HCEC 1CT (cell line): ENCODE measurements around the gene PBX3.

Experiments used
- DNase-seq: peaks from one replicate; pipeline ENCODE4 v3.0.0-alpha.2; 2017

The PBX3 gene

DNA sequence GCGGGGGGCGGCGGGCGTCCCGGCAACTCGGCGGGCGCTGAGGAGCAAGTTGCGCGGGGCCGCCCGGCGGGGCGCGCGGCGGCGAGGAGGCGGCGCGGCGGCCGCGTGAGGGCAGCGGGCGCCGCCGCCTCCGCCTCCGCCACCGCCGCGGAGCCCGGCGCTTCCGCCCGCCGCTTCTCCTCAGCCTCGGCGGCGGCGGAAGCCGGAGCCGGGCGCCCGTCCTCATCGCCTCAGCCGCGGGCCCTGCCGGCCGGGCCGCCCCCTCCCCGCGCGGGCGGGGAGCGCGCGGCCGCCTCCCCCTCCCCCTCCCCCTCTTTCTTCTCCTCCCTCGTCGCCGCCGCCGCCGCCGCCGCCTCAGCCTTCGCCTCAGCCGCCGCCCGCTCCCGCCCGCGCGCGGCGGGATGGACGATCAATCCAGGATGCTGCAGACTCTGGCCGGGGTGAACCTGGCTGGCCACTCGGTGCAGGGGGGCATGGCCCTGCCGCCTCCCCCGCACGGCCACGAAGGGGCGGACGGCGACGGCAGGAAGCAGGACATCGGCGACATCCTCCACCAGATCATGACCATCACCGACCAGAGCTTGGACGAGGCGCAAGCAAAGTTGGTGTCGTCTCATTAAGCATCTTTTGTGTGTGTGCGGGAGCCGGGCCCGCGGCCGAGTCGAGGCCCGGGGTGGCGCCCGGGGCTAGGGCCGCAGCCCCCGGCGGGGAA lies at the start of gene PBX3:
PBX3 (plus strand) TSS at position 321 of the 712 bp plus-strand sequence.
- peak; percentile 46 for DNase-seq

DNA sequence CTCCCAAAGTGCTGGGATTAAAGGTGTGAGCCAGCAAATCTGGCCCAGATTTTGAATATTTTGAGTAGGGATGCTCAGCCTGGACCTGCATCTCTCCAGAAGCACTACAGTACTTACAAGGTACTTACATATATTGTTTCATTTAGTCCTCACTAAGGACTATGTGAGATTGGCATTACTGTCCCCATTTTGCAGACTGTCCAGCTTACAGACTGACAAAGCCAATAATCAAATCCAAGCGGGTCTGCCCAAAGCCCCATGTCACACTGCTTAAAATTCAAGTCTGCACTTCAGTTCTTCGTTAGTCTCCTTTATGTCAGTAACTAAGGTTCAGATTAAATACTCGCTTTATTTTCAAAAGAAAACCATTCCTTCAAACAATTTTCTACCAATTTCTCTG lies 47.3 kb upstream of the PBX3 start:
- no peak for DNase-seq

DNA sequence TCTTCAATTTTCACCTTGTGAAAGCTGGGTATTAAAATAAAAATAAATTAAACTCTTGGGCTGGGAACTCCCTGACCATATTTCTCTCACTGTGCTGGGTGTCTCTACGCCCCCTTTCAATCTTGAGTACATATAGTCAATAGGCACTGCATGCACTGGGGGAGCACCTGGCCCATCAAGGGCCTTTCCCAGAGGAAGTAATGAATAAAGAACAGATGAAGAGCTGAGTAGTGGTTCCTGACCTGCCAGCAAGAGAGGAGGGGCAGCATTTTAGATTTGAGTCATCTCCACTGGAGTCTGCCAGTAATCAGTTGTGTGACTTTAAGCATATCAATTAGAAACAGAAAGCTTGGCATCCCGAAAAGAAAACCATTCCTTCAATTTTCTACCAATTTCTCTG lies 46.4 kb upstream of the PBX3 start:
- DNase-seq: no peak

DNA sequence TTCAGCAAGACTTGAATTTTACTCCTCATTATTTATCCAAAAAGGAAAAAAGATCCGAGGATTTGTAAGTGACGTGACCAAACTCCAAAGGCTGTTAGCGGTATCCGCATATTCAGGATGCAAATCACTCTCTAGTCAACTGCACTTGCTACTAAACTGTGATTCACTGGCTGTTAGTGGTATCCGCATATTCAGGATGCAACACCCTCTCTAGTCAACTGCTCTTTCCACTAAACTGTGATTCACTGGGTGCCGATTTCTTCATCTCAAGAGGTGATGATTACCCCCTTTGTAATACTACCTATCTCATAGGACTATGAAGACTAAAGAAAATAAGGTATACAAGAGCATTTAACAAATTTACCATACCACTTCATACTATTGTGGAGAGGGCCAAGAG lies 45.8 kb upstream of the PBX3 start:
- peak; percentile 67 for DNase-seq

DNA sequence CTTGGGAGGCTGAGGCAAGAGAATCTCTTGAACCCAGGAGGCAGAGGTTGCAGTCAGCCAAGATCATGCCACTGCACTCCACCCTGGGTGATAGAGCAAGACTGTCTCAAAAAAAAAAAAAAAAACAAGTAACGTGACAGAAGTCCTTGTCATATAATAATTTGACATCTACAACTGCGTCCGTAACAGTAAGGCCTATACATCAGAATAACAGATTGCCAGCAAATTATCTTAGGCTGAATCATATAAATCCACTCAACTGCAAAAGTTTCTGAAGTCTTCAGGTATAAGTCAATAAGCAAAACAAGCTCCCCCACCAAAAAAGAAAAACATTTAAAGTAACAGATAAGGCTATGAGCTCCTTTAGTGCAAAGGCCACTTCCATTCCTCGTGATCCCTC lies 43.5 kb upstream of the PBX3 start:
- DNase-seq: no peak

DNA sequence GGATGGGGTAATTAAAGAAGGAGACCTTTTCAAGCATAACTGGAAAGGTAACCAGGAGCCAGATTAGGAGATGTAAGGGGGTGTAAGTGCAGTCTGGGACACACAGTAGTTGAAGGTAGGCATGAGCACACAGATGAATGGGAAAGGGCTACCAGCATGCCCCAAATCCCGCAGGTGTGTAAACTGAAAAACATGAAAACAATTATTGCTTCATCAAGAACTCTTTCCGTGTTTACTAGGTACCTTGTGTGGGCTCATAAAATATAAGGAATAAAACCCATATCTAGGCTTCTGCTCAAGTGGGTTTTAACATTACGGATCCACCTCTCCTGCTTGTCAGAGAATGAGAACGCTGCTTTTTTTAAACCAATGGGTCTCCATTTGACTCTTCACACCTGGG lies 41.3 kb upstream of the PBX3 start:
- no peak for DNase-seq

DNA sequence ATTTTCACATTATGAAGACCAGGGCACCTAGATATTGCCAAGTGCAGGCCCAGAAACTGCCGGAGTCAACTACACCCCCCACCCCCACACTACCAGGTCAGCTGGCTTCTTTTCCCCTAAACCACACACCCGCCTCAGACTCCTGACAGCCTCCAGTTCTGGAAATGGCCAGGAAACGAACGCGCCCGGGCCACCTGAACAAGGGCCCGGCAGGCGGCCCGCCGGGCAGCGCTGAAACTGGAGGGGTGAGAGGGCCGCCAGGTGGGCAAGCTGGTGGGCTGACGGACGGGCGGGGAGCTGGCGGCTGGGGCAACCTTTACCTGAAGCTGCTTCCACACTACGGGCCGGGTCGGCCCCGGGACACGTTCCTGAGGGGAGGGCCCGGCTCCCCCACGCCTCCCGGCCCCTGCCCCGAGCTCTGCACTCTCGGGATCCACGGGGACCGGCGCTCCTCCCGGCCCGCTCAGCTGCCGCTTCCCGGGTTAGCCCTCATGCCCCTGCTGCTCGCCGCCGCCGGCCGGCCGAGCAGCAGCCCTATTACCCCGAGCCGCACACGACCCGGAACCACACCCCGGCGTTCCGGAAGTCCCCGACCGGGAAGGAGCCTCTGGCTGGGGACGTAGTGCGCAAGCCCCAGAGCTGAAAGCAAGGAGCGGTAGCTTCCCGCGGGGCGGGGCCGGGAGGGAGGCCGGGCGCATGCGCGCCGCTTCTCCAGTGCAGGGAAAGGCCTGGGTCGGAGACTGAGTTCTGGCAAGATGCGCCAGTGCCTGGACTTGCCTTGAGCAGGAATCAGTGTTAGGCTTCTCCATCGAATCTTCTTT lies 40.3 kb upstream of the PBX3 start, which contains the start of gene MAPKAP1:
MAPKAP1 (minus strand) TSS at position 558 of the 821 bp plus-strand sequence. CDS start 34,634 bp downstream, outside the sequence.
- peak; percentile 95 for DNase-seq

DNA sequence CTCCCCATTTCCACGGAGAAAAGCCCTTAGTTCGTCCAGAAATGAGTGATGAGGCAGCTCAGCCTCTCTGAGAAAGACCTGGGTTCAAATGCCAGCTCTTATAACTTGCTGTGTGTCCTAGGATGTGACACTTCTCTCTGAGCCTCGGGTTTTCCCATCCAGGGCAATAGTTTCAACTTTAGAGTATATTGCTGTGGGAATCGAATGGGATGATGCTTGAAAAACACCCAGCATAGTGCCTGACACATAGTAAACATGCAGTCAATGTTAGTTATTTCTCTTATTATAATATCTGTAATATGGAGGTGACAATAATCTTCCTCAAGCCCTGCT lies 39.7 kb upstream of the PBX3 start:
- no peak for DNase-seq

DNA sequence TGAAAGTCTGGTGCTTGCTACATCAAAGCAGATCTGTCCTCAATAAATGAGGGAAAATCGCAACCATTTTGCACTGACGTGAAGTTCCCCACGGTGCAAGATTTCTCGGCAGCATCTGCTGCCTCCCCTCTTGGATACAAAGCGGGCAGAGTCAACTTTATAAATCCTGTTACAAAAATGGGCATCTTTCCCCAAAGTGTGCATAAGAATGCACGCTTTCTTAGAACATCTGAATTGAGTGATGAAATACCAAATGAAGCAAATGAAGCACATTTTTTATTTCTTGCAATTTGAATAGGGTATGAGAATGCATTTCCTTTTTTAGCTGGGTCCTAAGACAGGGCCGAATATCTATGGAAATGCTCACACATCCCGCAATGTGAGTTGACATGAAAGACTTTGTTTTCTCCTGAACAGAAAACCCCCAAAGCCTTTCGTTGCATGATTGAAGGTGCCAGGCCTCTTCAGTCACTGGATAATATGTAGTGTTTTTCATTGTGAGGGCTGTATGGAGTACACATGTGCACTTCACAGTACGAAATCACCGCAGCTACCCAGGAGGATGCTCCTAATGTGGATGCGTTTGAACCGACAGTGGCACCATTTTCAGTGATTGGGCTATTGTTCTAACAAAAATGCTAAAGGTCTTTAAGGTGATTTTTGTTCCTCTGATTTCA lies 20.6 kb upstream of the PBX3 start:
- DNase-seq: no peak

DNA sequence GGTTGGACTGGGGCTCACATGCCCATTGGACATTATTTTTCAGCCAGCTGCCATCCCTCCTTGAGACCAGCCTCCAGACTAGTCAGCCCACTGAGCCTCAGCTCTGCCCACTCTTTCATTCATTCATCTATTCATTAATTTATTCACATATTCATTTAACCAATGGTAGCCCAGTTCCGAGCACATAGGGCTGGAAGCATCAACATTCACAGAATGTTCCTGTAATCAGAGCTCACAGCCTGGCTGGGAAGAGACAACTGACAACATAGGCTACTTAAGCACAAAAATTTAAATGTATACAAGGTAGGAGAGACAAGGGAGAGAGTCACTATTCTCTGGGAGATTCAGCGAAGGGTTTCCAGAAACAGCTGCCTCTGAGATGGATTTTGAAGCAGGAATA lies 17.0 kb upstream of the PBX3 start:
- no peak for DNase-seq

DNA sequence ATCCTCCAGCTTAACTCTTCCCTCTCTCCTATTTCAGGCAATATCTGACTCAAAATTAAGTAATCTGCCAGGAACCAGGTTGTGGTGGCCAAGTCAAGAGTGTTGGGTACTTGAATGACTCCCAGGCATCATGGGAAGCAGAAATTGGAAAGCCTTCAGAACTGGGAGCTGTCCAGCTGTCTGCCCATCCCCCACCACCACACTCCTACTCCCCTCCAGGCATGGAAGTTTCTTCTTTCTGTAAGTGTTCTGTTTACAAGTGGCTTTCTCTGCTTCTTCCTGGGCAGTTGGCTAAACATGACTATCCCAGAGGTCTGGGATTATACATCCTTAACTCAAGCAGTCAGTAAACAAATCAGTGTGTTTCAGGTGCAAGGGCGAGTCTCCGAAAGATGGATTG lies 14.6 kb upstream of the PBX3 start:
- no peak for DNase-seq

DNA sequence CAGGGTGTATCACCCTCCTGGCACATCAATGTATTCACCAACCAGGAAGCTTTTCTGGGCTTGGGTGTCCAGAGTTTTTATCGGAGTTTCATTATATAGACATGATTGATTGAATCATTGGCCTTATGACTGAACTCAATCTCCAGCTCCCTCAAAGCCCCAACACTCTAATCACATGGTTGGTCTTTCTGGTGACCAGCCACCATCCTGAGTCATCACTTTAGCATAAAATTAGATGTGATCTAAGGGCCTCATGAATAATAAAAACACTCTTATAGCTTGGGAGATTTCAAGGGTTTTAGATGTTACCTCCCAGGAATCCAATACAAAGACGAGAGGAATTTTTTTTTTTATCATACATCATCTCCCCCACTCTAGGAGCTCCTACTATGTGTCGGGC lies 7.7 kb upstream of the PBX3 start:
- DNase-seq: peak; percentile 16

DNA sequence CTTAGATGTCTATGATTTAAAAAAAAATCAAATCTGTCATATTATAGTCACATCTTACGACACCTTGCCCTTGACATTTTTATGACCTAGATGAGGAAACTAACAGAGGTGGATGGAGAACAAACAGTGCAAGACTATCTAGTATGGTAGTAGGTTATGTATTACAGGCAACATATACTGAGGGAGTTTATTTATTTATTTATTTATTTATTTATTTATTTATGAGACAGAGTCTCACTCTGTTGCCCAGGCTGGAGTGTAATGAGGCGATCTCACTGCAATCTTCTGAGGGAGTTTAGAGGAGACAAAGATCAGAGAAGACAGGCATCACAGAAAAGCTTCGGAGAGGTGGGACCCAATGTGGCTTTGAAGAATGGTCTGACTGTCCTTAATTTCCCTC lies 4.5 kb upstream of the PBX3 start:
- DNase-seq: no peak

DNA sequence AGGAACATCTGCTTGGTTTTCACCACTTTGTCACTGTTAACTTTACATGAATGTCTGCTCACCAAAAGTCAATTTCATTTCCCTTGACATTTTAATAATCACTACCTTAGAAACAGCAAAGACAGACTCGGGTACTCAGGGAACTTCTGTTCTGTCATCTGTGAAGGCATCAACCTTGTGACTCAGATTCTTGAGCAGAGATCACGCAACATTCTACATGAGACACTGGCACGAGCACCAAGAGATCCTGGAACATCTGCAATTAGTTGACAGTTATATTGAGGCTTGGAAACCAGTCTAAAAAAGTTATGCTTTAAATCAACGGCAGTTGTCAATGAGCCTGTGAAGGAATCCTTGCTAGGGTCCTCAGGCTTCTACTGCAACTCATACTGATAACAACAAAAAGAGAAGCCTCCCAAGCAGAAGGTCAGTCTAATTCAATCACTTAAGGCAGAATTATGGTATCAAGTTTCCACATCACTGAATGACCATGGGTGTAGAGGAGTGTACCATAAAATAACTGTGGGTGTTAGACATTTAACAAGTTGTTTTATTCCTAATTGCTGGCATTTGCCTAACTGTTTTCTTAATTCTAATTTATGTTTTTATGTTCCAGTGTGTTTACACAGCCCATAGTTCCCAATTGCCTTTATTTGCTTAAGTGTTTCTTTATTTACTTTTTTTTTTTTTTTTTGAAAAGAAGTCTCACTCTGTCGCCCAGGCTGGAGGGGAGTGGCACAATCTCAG lies 3.3 kb upstream of the PBX3 start:
- no peak for DNase-seq

DNA sequence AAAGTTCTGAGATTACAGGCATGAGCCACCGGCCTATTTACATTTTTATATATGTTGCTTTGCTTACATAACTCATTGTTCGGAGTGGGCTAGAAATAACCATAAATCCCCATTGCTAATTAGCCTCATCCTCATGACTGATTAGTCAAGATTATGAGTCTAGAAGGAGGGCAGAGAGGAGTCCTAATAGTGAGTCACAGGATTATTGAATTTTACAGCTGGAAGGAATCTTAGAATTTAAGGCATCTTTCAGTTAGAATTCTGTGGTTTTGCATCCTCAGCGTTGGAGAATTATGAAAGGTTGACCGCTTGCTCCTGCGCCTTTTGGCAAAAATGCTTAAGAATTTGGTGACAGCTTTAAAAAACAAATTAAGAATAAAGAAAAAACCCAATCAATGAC lies 2.6 kb upstream of the PBX3 start:
- DNase-seq: peak; percentile 94

DNA sequence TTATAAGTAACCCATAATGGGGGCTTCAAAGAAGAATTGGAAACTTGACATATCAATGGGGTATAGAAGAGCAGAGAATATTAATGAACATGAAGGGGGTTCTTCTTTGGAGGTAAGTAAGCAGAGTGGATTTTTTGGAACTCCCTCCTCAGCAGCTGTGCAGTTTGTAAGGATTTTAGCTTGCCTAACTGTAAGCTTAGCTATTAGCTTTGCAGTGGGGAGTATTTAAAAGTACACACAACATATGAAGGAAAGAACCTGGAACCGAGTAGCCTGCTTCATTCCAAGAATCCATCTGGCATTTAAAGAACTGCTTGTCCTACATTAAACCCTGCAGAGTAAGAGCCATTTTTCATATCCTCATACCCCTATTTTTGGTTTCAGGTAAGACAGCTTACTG lies 2.2 kb upstream of the PBX3 start:
- DNase-seq: no peak

DNA sequence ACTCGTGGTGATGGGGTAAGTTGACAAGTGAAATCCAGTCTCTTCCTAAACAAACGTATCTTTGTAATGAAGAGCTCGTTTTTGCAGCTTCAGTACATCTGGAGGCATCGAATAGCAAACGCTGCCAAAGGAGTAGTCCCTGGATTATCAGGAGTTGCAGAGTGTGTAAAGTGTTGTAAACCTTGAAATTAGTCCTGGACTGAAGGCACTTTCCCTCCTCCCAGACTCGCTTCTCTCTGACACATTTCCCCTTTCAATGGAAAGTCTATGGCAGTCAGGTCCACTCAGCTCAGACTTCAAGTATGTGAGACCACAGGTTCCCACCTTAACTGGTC lies 1.5 kb upstream of the PBX3 start:
- DNase-seq: no peak

DNA sequence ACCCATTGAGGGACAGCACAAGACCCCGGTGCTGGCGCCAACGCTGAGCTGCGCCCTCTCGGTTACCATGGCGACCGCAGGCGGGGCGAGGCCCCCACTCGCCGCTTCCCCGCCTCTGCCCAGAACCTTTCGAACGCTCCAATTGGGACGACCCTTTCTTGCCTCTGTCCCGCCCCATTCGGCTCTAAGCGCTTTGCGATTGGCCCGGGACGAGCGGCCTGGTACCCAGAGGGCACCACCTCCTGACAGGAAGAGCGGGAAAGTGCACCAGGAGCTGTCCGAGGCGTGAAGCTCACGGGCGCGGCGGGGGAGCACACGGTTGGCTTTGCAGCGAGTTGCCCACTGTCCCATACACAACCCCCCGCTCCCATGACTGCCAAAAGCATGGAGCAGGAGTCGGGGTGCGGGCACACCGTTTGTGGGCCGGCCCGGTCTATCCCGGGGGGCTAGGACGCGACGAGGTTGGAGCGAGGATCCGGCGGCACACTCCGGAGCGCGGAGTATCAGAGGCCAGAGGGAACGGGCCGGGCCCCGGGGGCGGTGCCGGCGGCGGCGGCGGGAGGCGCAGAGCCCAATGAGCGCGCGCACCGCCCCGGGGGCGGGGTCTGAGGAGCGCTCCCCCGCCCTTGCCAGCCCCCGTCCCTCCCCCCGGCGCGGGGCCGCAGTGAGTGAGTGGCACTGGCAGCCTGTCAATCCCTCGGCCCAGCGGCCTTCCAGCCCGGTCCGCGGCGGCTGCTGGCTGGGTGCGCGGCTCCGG lies 978 bp upstream of the PBX3 start:
- DNase-seq: peak; percentile 98

DNA sequence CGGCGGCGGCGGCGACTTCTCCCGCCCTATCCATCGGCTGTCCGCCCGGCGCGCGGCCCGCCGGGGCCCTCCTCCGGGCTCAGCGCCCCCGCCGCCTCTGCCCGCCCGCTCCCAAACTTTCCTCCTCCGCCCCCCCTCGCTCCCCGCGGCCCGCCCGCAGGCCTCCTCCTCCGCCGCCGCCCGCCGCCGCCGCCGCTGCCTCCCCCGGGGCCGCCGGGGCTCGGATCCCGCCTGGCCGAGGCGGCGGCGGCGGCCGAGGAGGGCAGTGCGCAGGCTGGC lies 460 bp upstream of the PBX3 start:
- no peak for DNase-seq

DNA sequence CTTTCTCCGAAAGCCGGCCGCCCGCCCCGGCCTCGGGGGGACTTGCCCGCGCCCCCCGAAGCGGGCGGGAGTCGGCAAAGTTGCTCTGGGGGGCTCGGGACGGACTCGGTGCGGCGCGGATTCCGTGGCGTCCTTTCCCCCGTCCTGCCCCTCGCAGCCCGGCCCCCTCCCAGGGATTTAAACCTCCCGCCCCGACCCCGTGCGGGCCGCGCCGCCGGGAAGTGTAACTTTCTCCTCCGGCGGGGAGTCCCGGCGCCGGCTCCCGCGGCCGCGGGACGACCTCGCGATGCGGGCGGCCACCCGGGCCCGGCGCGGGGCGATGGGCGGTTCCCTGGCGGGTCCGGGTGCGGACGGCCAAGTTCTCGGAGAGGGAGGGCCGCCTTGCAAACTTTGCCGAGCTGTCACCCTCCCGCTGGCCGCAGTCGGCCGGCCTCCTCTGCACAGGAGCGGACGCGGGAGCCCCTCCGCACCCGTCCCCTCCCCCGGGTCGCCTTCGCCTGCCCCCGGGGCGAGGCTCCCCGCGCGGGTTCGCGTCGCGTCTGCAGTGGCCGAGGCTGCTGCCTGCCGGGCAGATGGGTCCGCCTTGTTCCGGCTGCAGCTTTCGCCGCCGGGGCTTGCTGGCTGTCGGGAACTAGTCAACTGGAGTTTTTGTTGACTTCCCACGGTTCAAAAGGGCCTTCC lies 732 bp downstream of the PBX3 start:
- DNase-seq: peak; percentile 36

DNA sequence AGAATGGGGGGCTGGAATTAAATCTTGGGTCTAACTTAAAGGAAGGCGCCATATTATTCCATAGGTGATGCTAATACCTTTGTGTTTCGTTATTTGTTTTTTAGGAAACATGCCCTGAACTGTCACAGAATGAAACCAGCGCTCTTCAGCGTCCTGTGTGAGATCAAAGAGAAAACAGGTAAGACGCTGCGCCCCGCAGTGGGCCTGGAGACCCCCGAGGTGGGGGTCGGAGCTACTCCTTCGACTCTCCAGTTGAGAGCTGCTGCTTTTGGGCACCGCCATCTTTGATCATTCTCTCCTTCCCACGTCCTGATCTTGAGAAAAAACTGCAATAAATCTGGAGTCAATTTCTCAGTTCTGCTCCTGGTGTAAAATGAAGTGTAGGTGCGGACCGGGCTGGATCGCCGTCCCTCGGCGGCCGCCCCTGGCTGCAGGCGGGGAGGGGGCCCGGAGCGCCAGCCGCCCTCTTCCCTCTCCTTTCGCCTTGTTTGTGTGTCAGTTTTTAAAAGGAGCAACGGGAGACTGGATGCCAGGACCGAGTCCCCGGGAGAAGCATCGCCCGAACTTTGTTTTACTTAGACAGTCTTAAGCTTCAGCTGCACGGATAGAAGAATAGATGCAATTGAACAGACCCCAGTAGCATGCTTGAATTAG lies 1.4 kb downstream of the PBX3 start:
- DNase-seq: no peak
